ENCODE measurements around the gene TBL1XR1. TPM values are rescaled to one million over a fixed set of nuclear protein-coding genes. Genes with fewer than 3 reads are reported as not detected.

Gene TBL1XR1
- total RNA-seq, 6 experiments from 2014 or later, result 32.6 to 80.6 (median 56.2) TPM

DNA sequence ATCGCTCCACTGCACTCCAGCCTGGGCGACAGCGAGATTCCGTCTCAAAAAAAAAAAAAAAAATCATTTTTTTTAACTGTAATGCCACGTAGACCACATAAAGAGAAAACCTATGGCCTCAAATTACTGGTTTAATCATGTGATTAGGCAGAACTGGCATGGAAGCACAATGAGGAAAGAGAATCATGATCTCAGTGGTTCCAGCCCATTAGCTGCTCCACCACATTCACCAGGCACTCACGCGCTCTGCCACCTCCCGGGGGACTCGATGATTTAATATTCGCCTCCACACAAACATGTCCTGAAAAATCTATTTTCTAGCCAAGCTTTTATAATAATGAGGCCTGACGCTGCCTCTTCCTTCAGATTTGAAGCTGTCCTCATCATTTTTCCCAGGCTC, 204.7 kb downstream of the TBL1XR1 start:
- H3K4me3 ChIP-seq, result no peak overlapping the region
- intact Hi-C loops (cut with DNase I), result no loop called here
- no peak for ATAC-seq
- no peak for DNase-seq
- no peaks in the 10 kb centered on the region for H3K27me3 ChIP-seq
- H3K4me1 ChIP-seq, result no peaks in the 10 kb centered on the region
- H3K9me3 ChIP-seq, result no peaks in the 10 kb centered on the region
- no peaks in the 10 kb centered on the region for H3K36me3 ChIP-seq
- TF ChIP-seq, protein P1, sequence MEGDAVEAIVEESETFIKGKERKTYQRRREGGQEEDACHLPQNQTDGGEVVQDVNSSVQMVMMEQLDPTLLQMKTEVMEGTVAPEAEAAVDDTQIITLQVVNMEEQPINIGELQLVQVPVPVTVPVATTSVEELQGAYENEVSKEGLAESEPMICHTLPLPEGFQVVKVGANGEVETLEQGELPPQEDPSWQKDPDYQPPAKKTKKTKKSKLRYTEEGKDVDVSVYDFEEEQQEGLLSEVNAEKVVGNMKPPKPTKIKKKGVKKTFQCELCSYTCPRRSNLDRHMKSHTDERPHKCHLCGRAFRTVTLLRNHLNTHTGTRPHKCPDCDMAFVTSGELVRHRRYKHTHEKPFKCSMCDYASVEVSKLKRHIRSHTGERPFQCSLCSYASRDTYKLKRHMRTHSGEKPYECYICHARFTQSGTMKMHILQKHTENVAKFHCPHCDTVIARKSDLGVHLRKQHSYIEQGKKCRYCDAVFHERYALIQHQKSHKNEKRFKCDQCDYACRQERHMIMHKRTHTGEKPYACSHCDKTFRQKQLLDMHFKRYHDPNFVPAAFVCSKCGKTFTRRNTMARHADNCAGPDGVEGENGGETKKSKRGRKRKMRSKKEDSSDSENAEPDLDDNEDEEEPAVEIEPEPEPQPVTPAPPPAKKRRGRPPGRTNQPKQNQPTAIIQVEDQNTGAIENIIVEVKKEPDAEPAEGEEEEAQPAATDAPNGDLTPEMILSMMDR (IDR thresholded peaks at IDR 0.05), result no peak
- TF ChIP-seq POLR2A (IDR thresholded peaks at IDR 0.05), result no peak
- no peak overlapping the region for H3K27ac ChIP-seq
- WGBS (ENCODE audit: insufficient coverage, low coverage, low lambda C conversion rate, missing lambda C conversion rate), result 85% methylated on average over 6 of the region's 11 CpGs

DNA sequence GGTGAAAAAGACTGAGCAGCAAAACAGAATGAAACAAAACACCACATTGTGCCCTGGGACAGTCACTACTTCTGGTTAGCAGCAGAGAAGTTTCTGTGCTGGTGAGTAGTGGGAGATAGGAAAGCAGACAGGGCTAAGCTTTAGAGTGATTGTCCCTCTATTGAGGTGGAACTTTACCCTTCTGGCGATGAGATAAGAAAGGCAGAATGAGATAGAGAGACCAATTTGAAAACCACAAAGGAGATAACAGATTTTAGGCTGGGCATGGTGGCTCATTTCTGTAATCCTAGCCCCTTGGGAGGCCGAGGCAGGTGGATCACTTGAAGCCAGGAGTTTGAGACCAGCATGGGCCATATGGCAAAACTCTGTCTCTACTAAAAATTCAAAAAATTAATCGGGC, 208.5 kb downstream of the TBL1XR1 start:
- DNase-seq, result no peak
- WGBS (ENCODE audit: insufficient coverage, low coverage, low lambda C conversion rate, missing lambda C conversion rate), result 86% methylated on average over 1 of the region's 3 CpGs
- no peak overlapping the region for H3K4me3 ChIP-seq
- ATAC-seq, result no peak
- no peaks in the 10 kb centered on the region for H3K4me1 ChIP-seq
- TF ChIP-seq, protein P1 (IDR thresholded peaks at IDR 0.05), result no peak
- TF ChIP-seq POLR2A (IDR thresholded peaks at IDR 0.05), result no peak
- no peaks in the 10 kb centered on the region for H3K9me3 ChIP-seq
- no peak overlapping the region for H3K27ac ChIP-seq
- H3K36me3 ChIP-seq, result no peaks in the 10 kb centered on the region
- no peaks in the 10 kb centered on the region for H3K27me3 ChIP-seq
- intact Hi-C loops (cut with DNase I), result no loop called here

DNA sequence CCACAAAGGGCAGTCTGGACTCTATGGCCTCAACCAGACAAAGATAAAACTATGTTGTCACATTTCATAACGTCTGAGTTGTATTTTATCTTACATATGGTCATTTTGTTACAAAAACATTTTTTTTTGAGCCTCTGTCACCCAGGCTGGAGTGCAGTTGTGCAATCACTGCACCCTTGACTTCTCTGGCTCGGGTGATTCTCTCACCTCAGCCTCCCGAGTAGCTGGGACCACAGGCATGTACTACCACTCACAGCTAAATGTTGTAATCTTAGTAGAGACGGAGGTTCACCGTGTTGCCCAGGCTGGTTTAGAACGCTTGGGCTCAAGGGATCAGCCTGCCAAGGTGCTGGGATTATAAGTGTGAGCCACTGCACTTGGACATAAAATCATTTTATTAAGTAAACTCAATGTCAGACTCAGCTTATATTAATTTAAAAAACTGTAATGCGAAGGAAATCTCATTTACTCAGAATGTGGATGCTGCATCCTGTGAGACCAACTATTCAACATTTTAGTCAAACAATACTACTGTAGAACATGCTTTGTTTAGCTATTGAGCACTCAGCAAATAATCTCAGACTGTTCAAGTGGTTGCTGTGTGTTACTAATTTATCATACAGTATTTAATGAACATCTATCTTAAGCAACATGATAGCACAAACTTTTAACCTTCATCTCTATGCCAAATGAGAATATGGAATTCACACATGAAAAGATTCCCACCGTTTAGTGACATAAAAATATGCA, 209.2 kb downstream of the TBL1XR1 start:
- no peak overlapping the region for H3K4me3 ChIP-seq
- 41% methylated on average over 6 of the region's 8 CpGs for WGBS (ENCODE audit: insufficient coverage, low coverage, low lambda C conversion rate, missing lambda C conversion rate)
- TF ChIP-seq POLR2A (IDR thresholded peaks at IDR 0.05), result no peak
- TF ChIP-seq, protein P1 (IDR thresholded peaks at IDR 0.05), result no peak
- no peaks in the 10 kb centered on the region for H3K9me3 ChIP-seq
- no peaks in the 10 kb centered on the region for H3K27me3 ChIP-seq
- H3K27ac ChIP-seq, result no peak overlapping the region
- intact Hi-C loops (cut with DNase I), result no loop called here
- DNase-seq, result no peak
- no peaks in the 10 kb centered on the region for H3K36me3 ChIP-seq
- ATAC-seq, result no peak
- H3K4me1 ChIP-seq, result no peaks in the 10 kb centered on the region

DNA sequence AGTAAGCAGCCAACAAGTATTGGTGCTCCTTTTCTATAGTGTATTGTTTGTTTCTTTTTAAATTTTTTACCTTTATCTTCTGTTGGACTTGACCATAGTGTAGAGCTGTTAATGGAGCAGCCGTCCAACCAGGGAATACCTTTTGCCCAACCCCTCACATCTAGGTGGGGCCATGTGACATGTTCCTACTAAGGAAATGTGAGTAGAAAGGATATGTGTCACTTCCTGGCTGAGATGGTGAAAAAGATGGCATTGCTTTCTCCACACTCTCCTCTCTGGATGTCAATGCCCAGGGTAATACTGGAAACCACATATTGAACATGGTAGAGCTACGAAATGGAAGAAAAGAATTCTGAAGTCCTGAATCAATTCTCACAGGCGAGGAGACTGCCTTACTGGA, 218.8 kb downstream of the TBL1XR1 start:
- Histone ChIP-seq H3K4me1 (no peaks in the 10 kb centered on the region), H3K36me3 (no peaks in the 10 kb centered on the region), H3K4me3 (no peak overlapping the region), H3K9me3 (no peaks in the 10 kb centered on the region), H3K27ac (no peak overlapping the region), H3K27me3 (no peaks in the 10 kb centered on the region)
- ATAC-seq, result no peak
- 75% methylated on average over 3 of the region's 3 CpGs for WGBS (ENCODE audit: insufficient coverage, low coverage, low lambda C conversion rate, missing lambda C conversion rate)
- TF ChIP-seq, protein P1 (IDR thresholded peaks at IDR 0.05), result no peak
- TF ChIP-seq POLR2A (IDR thresholded peaks at IDR 0.05), result no peak
- no peak for DNase-seq
- intact Hi-C loops (cut with DNase I), result no loop called here
